Karpas-422 (cell line): Measurements from ENCODE around the gene PCSK6. TPM values are rescaled to one million over a fixed set of nuclear protein-coding genes. Genes with fewer than 3 reads are reported as not detected.

ENCODE experiments used
- DNase-seq: peaks from one replicate; pipeline ENCODE4 v3.0.0-alpha.2; 2015
- H2AFZ ChIP-seq: fragments of 200-600 bp; sonication (generic); 2 replicates; pipeline ENCODE4 v1.6.1; 2014; ENCODE audit warnings: antibody characterized with exemption, low read length, mixed read lengths
- H3K27ac ChIP-seq: fragments of 200-600 bp; sonication (generic); 2 replicates; pipeline ENCODE4 v1.5.1; 2014; ENCODE audit warnings: mild to moderate bottlenecking, low read length, moderate library complexity
- H3K27me3 ChIP-seq: fragments of 200-600 bp; sonication (generic); 2 replicates; pipeline ENCODE4 v1.6.1; 2014; ENCODE audit warnings: low read length, mixed read lengths
- H3K36me3 ChIP-seq: fragments of 200-600 bp; sonication (generic); 2 replicates; pipeline ENCODE4 v1.6.1; 2014; ENCODE audit warnings: low read length, mixed read lengths; ENCODE audit not compliant: insufficient read depth
- H3K4me1 ChIP-seq: fragments of 200-600 bp; sonication (generic); 2 replicates; pipeline ENCODE4 v1.6.1; 2014; ENCODE audit warnings: mild to moderate bottlenecking, low read length, mixed read lengths
- H3K4me2 ChIP-seq: fragments of 200-600 bp; sonication (generic); 2 replicates; pipeline ENCODE4 v1.6.1; 2014; ENCODE audit warnings: low read length, low read depth, mild to moderate bottlenecking; ENCODE audit not compliant: poor library complexity, severe bottlenecking
- H3K4me3 ChIP-seq: fragments of 200-600 bp; sonication (generic); 2 replicates; pipeline ENCODE4 v1.5.1; 2014; ENCODE audit warnings: mild to moderate bottlenecking, antibody characterized with exemption, low read length, mixed read lengths
- H3K79me2 ChIP-seq: fragments of 200-600 bp; sonication (generic); 2 replicates; pipeline ENCODE4 v1.6.1; 2014; ENCODE audit warnings: mild to moderate bottlenecking, low read length, mixed read lengths
- H3K9ac ChIP-seq: fragments of 200-600 bp; sonication (generic); 2 replicates; pipeline ENCODE4 v1.6.0; 2014; ENCODE audit warnings: low read length
- H3K9me2 ChIP-seq: fragments of 200-600 bp; sonication (generic), shearing (Covaris generic); replicated peaks from 2 replicates; pipeline ENCODE4 v1.6.0; 2014; ENCODE audit warnings: mild to moderate bottlenecking, low read length, moderate library complexity; ENCODE audit not compliant: insufficient read depth
- H3K9me3 ChIP-seq: fragments of 300-700, 200-600 bp; sonication (generic); 2 replicates; pipeline ENCODE4 v1.6.1; 2014; ENCODE audit warnings: low read length, mixed read lengths
- H4K20me1 ChIP-seq: fragments of 200-600 bp; sonication (generic); 2 replicates; pipeline ENCODE4 v1.6.1; 2014; ENCODE audit warnings: mild to moderate bottlenecking, antibody characterized with exemption, low read length, low read depth; ENCODE audit not compliant: insufficient read depth
- total RNA-seq: library from RNA; depleted of rRNA; stranded (reverse); fragments of >200 nt; shearing (Covaris generic); gene quantifications from 2 replicates; pipeline ENCODE4 v1.2.3, GENCODE V29; 2014; ENCODE audit warnings: low replicate concordance

Gene PCSK6
- total RNA-seq, 1 experiment from 2014 or later, result 0.19 TPM

DNA sequence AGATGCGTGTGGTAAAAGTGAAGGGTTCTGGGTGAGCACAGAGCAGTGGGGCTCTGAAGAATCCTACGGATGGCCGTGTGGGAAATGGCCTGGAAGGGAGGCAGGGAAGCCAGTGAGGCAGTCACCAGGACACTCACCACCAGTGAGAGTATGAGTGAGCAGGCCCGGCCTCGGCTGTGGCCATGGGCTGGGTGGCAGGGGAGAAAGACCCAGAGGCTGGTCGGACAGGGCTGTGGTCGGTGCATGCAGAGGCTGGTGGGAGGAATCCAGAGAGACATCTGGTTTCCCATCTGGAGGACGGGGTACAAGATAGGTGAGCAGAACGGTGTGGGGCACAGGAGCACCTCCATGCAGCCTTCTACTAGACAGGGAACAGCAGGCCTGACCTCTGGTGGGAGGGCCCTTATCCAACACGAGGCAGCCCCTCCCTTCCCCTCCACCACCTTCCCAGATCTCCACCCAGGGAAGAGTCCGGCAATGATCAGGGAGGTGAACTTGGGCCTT is 10.1 kb downstream of the PCSK6 start:
- Histone ChIP-seq H3K27me3 (no peaks in the 10 kb centered on the region), H3K4me3 (no peak overlapping the region), H3K4me2 (no peak overlapping the region), H3K79me2 (no peaks in the 10 kb centered on the region), H3K9me2 (no peaks in the 10 kb centered on the region), H4K20me1 (no peaks in the 10 kb centered on the region), H3K36me3 (no peaks in the 10 kb centered on the region), H3K27ac (no peak overlapping the region), H3K4me1 (no peaks in the 10 kb centered on the region), H2AFZ (no peak overlapping the region), H3K9me3 (no peaks in the 10 kb centered on the region), H3K9ac (no peak overlapping the region)
- DNase-seq, result no peak

DNA sequence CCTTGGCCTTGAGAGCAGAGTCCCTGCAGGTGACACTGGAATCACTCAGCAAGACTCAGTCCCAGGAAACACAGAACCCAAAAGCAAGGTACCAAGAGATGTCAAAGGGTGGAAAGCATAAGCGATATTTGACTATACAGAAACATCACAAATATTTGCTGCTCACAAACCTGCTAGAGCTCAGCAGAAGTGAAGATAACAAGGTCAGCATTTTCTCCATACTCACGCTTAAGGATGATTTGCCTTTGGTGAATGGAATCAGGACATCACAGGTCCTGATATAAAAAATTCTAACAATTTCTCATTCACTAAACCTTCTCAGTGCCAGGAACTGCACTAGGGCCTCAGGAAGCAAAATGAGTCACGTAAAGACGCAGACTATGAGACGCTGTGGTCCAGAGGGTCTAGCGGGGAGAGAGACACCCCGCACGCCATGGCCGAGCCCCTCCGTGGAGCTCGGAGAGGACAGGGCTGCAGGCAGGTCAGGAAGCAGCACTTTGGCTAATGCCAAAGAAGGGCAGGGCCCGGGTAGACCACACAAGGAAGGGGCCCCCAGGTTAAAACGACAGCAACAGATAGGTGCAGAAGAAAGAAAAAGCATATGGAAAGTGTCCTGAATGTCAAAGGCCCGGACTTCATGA is 10.7 kb downstream of the PCSK6 start:
- Histone ChIP-seq H2AFZ (no peak overlapping the region), H3K4me3 (no peak overlapping the region), H3K9ac (no peak overlapping the region), H3K36me3 (no peaks in the 10 kb centered on the region), H3K9me2 (no peaks in the 10 kb centered on the region), H4K20me1 (no peaks in the 10 kb centered on the region), H3K79me2 (no peaks in the 10 kb centered on the region), H3K27ac (no peak overlapping the region), H3K9me3 (no peaks in the 10 kb centered on the region), H3K27me3 (no peaks in the 10 kb centered on the region), H3K4me2 (no peak overlapping the region), H3K4me1 (no peaks in the 10 kb centered on the region)
- DNase-seq, result no peak

DNA sequence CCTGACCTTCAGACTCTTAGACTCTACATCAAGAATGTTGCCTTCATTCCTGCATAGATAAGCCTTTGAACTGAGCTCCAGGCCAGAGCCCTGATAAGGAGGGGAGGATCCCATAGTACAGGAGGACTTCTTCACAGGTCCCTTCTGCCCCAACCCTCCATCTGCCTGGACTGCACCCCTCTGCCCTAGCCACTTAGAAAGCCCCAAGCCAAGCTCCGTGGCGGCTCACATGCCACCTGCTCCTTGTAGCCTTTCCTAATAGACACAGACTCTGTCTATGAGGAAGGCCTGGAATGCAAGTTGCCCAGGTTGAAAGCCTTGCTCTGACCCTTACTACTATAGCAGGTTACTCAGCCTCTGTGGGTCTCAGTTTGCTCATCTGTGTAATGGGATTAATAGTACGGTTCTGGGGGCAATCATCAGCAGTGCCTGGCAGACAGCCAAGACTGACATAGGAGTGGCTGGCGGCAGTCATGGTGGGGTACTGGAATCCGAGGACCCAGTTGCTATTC is 11.6 kb downstream of the PCSK6 start:
- no peak for DNase-seq
- no peaks in the 10 kb centered on the region for H3K27me3 ChIP-seq
- no peaks in the 10 kb centered on the region for H4K20me1 ChIP-seq
- no peak overlapping the region for H3K27ac ChIP-seq
- H3K4me3 ChIP-seq, result no peak overlapping the region
- H2AFZ ChIP-seq, result no peak overlapping the region
- H3K9ac ChIP-seq, result no peak overlapping the region
- H3K9me3 ChIP-seq, result no peaks in the 10 kb centered on the region
- H3K4me2 ChIP-seq, result no peak overlapping the region
- H3K79me2 ChIP-seq, result no peaks in the 10 kb centered on the region
- no peaks in the 10 kb centered on the region for H3K36me3 ChIP-seq
- H3K4me1 ChIP-seq, result no peaks in the 10 kb centered on the region
- no peaks in the 10 kb centered on the region for H3K9me2 ChIP-seq

DNA sequence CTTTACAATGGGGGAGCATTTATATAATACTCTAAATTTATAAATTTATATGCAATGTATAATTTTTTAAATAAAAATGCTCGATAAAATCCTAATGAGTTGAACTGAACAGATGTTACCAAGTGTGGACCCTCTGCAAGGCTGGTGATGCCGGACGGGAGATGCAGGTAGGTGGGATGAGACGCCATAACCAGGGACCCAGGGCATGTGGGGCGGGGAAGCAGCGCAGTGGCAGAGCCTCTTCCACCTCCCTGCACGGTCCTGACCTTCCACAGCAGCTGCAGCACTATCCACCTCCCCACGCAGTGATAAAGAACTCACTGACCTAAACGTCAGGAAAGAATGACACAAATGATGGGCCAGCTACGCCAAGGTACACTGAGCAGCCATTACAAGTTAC is 12.8 kb downstream of the PCSK6 start:
- no peaks in the 10 kb centered on the region for H3K36me3 ChIP-seq
- no peak overlapping the region for H2AFZ ChIP-seq
- no peak overlapping the region for H3K4me3 ChIP-seq
- H3K9ac ChIP-seq, result no peak overlapping the region
- no peaks in the 10 kb centered on the region for H3K9me2 ChIP-seq
- no peak overlapping the region for H3K4me2 ChIP-seq
- no peaks in the 10 kb centered on the region for H3K4me1 ChIP-seq
- no peaks in the 10 kb centered on the region for H3K27me3 ChIP-seq
- DNase-seq, result no peak
- no peaks in the 10 kb centered on the region for H3K79me2 ChIP-seq
- H3K27ac ChIP-seq, result no peak overlapping the region
- no peaks in the 10 kb centered on the region for H4K20me1 ChIP-seq
- no peaks in the 10 kb centered on the region for H3K9me3 ChIP-seq

DNA sequence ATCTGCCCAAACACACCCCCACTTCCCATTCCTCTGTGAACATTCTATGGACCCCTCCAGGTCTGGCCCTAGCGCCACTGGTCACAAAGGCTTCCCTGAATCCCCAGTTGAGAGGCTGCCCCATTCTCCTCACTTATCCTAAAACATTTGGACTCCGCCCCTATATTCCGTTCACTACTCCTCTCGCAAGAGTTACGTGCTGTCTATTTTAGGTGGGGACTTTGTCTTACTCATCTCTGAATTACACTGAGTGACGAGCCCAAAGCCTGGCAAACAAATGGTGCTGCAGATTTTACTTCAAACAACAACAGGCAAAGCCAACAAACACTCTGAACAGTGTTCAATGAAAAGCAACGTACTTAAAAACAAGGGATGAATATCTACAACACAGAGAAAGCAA is 14.5 kb downstream of the PCSK6 start:
- Histone ChIP-seq H3K4me2 (no peak overlapping the region), H3K9ac (no peak overlapping the region), H4K20me1 (no peaks in the 10 kb centered on the region), H3K36me3 (no peaks in the 10 kb centered on the region), H3K4me1 (no peaks in the 10 kb centered on the region), H3K4me3 (no peak overlapping the region), H3K27me3 (no peaks in the 10 kb centered on the region), H3K79me2 (no peaks in the 10 kb centered on the region), H2AFZ (no peak overlapping the region), H3K9me3 (no peaks in the 10 kb centered on the region), H3K27ac (no peak overlapping the region), H3K9me2 (no peaks in the 10 kb centered on the region)
- DNase-seq, result no peak

DNA sequence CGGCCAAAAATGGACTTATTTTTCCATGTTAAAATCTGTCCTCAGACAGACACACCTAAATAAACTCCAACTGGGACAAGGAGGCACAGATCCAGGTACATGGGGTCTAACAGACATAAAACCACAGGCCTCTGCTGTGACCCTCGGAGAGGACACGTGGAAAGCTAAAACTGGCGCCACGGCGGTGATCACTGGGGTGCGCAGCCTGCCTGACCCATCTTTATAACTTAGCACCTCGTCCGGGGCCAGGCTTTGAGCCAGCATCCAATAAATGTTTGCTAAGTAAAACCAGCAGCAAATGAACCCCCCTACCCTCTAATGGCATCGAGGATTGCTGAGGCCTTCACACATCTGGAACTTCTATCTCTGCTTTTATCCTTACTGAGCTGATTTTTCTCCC is 15.3 kb downstream of the PCSK6 start:
- H3K36me3 ChIP-seq, result no peaks in the 10 kb centered on the region
- H3K9me3 ChIP-seq, result no peaks in the 10 kb centered on the region
- no peak for DNase-seq
- H3K9me2 ChIP-seq, result no peaks in the 10 kb centered on the region
- H3K9ac ChIP-seq, result no peak overlapping the region
- no peak overlapping the region for H2AFZ ChIP-seq
- H3K79me2 ChIP-seq, result no peaks in the 10 kb centered on the region
- no peak overlapping the region for H3K4me3 ChIP-seq
- no peak overlapping the region for H3K27ac ChIP-seq
- H4K20me1 ChIP-seq, result no peaks in the 10 kb centered on the region
- H3K27me3 ChIP-seq, result no peaks in the 10 kb centered on the region
- no peaks in the 10 kb centered on the region for H3K4me1 ChIP-seq
- H3K4me2 ChIP-seq, result no peak overlapping the region

DNA sequence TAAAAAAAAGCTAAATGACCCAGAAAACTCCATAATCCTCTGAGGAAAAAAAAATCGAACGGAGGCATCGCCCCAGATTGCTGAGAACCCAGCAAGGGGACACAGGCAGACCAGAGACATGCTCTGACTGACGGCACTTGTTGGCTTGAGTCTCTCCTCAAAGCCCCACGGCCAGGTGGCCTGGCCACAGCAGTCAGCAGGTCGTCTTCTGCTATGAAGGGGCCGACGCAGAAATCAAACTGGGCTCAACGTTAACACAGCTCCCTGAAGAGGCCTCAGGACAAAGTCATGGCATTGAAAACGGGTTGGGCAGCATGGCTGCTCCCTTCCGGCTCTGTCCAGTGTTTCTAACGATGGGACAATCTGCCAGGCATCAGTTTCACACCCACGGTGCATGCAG is 17.5 kb downstream of the PCSK6 start:
- H3K9ac ChIP-seq, result no peak overlapping the region
- H3K4me1 ChIP-seq, result no peaks in the 10 kb centered on the region
- no peaks in the 10 kb centered on the region for H3K27me3 ChIP-seq
- no peak overlapping the region for H3K4me2 ChIP-seq
- H3K27ac ChIP-seq, result no peak overlapping the region
- no peaks in the 10 kb centered on the region for H3K36me3 ChIP-seq
- no peak overlapping the region for H3K4me3 ChIP-seq
- DNase-seq, result no peak
- H4K20me1 ChIP-seq, result no peaks in the 10 kb centered on the region
- H3K9me2 ChIP-seq, result no peaks in the 10 kb centered on the region
- no peaks in the 10 kb centered on the region for H3K79me2 ChIP-seq
- no peaks in the 10 kb centered on the region for H3K9me3 ChIP-seq
- no peak overlapping the region for H2AFZ ChIP-seq

DNA sequence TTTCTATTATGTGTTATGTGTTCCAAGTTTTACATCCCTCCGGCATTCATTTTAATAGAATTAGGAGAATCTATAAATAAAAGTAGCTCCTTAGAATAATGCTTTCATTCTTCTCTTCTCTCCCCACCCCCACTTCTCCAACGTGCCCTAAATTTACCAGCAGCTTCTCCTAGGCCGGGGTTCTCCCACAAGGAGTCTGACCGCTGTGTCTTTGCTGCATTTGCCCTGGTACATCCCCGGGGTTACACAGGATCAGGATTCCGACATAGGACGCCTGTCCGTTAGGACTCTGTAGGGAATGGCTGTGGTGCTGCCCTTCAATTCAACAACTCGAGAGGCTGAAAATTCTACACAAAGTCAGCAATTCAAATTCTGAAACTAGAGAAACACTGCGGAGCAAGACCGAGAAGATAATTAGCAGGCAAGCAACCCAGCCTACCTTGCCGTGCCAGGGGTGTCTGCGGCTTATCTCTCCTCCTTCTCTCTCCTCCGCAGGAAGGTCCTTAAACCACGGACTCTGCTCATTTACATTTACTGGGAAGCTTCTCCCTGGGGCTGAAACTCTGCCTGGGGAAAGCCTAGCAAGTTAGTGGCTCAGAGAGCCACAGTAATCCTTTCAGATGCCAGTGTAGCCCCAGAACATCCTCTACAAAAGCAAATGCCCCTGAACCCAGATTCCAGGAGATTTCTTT is 18.8 kb downstream of the PCSK6 start:
- Histone ChIP-seq H3K27ac (no peak overlapping the region), H3K27me3 (no peaks in the 10 kb centered on the region), H4K20me1 (no peaks in the 10 kb centered on the region), H2AFZ (no peak overlapping the region), H3K9ac (no peak overlapping the region), H3K79me2 (no peaks in the 10 kb centered on the region), H3K4me3 (no peak overlapping the region), H3K4me2 (no peak overlapping the region), H3K9me3 (no peaks in the 10 kb centered on the region), H3K4me1 (no peaks in the 10 kb centered on the region), H3K36me3 (no peaks in the 10 kb centered on the region), H3K9me2 (no peaks in the 10 kb centered on the region)
- DNase-seq, result no peak
